ENCODE data around the gene LRRN1.

- TF ChIP-seq CTCF (IDR thresholded peaks at IDR 0.05) = no peak
- no peak for TF ChIP-seq POLR2A (IDR thresholded peaks at IDR 0.05)
- no peak for TF ChIP-seq POLR2AphosphoS5 (IDR thresholded peaks at IDR 0.05)
These were observed 55.8 kb downstream of the LRRN1 start for GRCh38 chr3:3855056-3855455.
